HG03139 (cell line): ENCODE data around the gene JMY.

ENCODE experiments used
- ATAC-seq: cut with Tn5 transposase; IDR thresholded peaks from one replicate; pipeline ENCODE4 v1.9.1; 2021; ENCODE audit not compliant: unreplicated experiment

JMY gene

GRCh38 chr5:79235634-79236361 is at the start of gene JMY:
TSS of gene JMY (plus strand) at chr5:79236131. CDS start at chr5:79236651, 520 bp downstream.
- ATAC-seq: peak; percentile 63

GRCh38 chr5:79186455-79186854 is 49.5 kb upstream of the JMY start:
- no peak for ATAC-seq

GRCh38 chr5:79189439-79190234 is 46.3 kb upstream of the JMY start:
- no peak for ATAC-seq

GRCh38 chr5:79190235-79190529 is 45.7 kb upstream of the JMY start:
- ATAC-seq: no peak

- no peak for ATAC-seq
Observed at GRCh38 chr5:79191457-79191856, 44.5 kb upstream of the JMY start.

GRCh38 chr5:79193643-79194042 is 42.3 kb upstream of the JMY start:
- ATAC-seq: no peak

GRCh38 chr5:79200573-79201183 is 35.3 kb upstream of the JMY start:
- no peak for ATAC-seq

GRCh38 chr5:79201206-79201605 is 34.7 kb upstream of the JMY start:
- no peak for ATAC-seq

- no peak for ATAC-seq
Observed at GRCh38 chr5:79202076-79202475, 33.9 kb upstream of the JMY start.

GRCh38 chr5:79205965-79206364 is 30.0 kb upstream of the JMY start:
- no peak for ATAC-seq

- no peak for ATAC-seq
Observed at GRCh38 chr5:79206541-79206940, 29.4 kb upstream of the JMY start.

- ATAC-seq: no peak
Observed at GRCh38 chr5:79209505-79209904, 26.4 kb upstream of the JMY start.

- ATAC-seq: no peak
Observed at GRCh38 chr5:79224286-79224984, 11.5 kb upstream of the JMY start.

- ATAC-seq: no peak
Observed at GRCh38 chr5:79225026-79225425, 10.9 kb upstream of the JMY start.

- ATAC-seq: no peak
Observed at GRCh38 chr5:79225441-79225840, 10.5 kb upstream of the JMY start.

GRCh38 chr5:79227484-79228025 is 8.4 kb upstream of the JMY start:
- no peak for ATAC-seq

GRCh38 chr5:79229357-79230174 is 6.4 kb upstream of the JMY start:
- ATAC-seq: no peak

- ATAC-seq: peak; percentile 3
Observed at GRCh38 chr5:79235261-79235633, 684 bp upstream of the JMY start.

GRCh38 chr5:79236362-79236969 is 535 bp downstream of the JMY start:
- ATAC-seq: peak; percentile 26
